HCT116 (cell line): ENCODE results near the gene LRRTM3. TPM values are rescaled to one million over a fixed set of nuclear protein-coding genes. Genes with fewer than 3 reads are reported as not detected.

Experiments used
- ATAC-seq: fragments of 200-7000 bp; cut with Tn5 transposase; 2 replicates; pipeline ENCODE4 v1.9.1; 2020; ENCODE audit warnings: mild to moderate bottlenecking, moderate library complexity
- BruUV-seq: library from RNA; stranded (reverse); fragments of 400-500 nt; replicated peaks from 2 replicates; lab custom pipeline; 2021; lab: Mats Ljungman, UMichigan
- CTCF ChIA-PET: fragments of 300-600 bp; sonication (Branson Sonifier 250); formaldehyde crosslinking; loops from one replicate; lab custom pipeline; 2021; ENCODE audit warnings: antibody characterized with exemption; lab: Charles Lee
- POLR2A ChIA-PET: fragments of 300-600, 350-600 bp; sonication (Branson Sonifier 250); formaldehyde crosslinking; loops from one replicate; lab custom pipeline; 2021; ENCODE audit warnings: antibody characterized with exemption; lab: Charles Lee
- RAD21 ChIA-PET, 2 experiments: fragments of 300-600 bp; sonication (Branson Sonifier 250); formaldehyde crosslinking; loops; one replicate each; lab custom pipeline; 2023; ENCODE audit warnings: low total read pairs in 2 of 2; ENCODE audit not compliant: uncharacterized antibody in 2 of 2, unreplicated experiment in 2 of 2, low non-redundant PET in 1 of 2; lab: Charles Lee
- DNase-seq: peaks from one replicate; pipeline ENCODE4 v3.0.0-alpha.2; 2010; ENCODE audit warnings: low read depth, low spot score
- H2AFZ ChIP-seq: fragments of 200-600 bp; shearing (Covaris generic), sonication (generic); 2 replicates; pipeline ENCODE4 v1.6.1; 2017; ENCODE audit warnings: low read depth, mixed run types, mixed read lengths, antibody characterized with exemption, low read length; ENCODE audit not compliant: poor library complexity, severe bottlenecking
- H3K27ac ChIP-seq: 2 replicates; pipeline ENCODE4 v1.5.1; 2012; ENCODE audit warnings: low read depth, low read length
- H3K27me3 ChIP-seq: fragments of 200-600 bp; sonication (generic); 2 replicates; pipeline ENCODE4 v1.6.1; 2016; ENCODE audit warnings: mixed run types, low read length, mixed read lengths; ENCODE audit not compliant: insufficient read depth
- H3K36me3 ChIP-seq, 2 experiments: fragments of 200-500 bp in 1 of 2; fragments of 200-600 bp in 1 of 2; sonication (Bioruptor generic) in 1 of 2; sonication (generic) in 1 of 2; 2 replicates each; pipeline versions ENCODE4 v1.5.1 to v1.6.1; 2014 to 2016; ENCODE audit warnings: low read length in 2 of 2, inconsistent platforms in 1 of 2, mixed read lengths in 1 of 2, mixed run types in 1 of 2; ENCODE audit not compliant: insufficient read depth in 2 of 2, control insufficient read depth in 1 of 2
- H3K4me1 ChIP-seq, 2 experiments: fragments of 200-600 bp in 1 of 2; sonication (generic) in 1 of 2; 2 replicates each; pipeline versions ENCODE4 v1.5.1 to v1.6.1; 2012 to 2017; ENCODE audit warnings: low read length in 2 of 2, inconsistent platforms in 1 of 2, mild to moderate bottlenecking in 1 of 2, mixed read lengths in 1 of 2, mixed run types in 1 of 2, moderate library complexity in 1 of 2; ENCODE audit not compliant: insufficient read depth in 2 of 2, control insufficient read depth in 1 of 2
- H3K4me2 ChIP-seq: fragments of 200-600 bp; sonication (generic); 2 replicates; pipeline ENCODE4 v1.6.1; 2017; ENCODE audit warnings: mixed run types, low read length, mixed read lengths
- H3K4me3 ChIP-seq, 2 experiments: fragments of 200-600 bp in 1 of 2; sonication (generic) in 1 of 2; replicated peaks in 1 of 2; 2 replicates each; pipeline ENCODE4 v1.5.1; 2011 to 2016; ENCODE audit warnings: low read length in 2 of 2, control low read depth in 1 of 2, low read depth in 1 of 2, mild to moderate bottlenecking in 1 of 2, mixed read lengths in 1 of 2, mixed run types in 1 of 2
- H3K79me2 ChIP-seq: fragments of 200-600 bp; sonication (generic); 2 replicates; pipeline ENCODE4 v1.6.1; 2017; ENCODE audit warnings: mild to moderate bottlenecking, mixed run types, low read length, moderate library complexity, mixed read lengths; ENCODE audit not compliant: insufficient read depth
- H3K9ac ChIP-seq: fragments of 200-600 bp; sonication (generic); 2 replicates; pipeline ENCODE4 v1.6.1; 2016; ENCODE audit warnings: low read length, mixed read lengths
- H3K9me2 ChIP-seq: fragments of 200-600 bp; sonication (generic), shearing (Covaris generic); 2 replicates; pipeline ENCODE4 v1.6.1; 2017; ENCODE audit warnings: mixed run types, mild to moderate bottlenecking, moderate library complexity; ENCODE audit not compliant: insufficient read depth
- H3K9me3 ChIP-seq, 2 experiments: fragments of 200-500 bp in 1 of 2; fragments of 200-600 bp in 1 of 2; sonication (Bioruptor generic) in 1 of 2; sonication (generic) in 1 of 2; 2 replicates each; pipeline ENCODE4 v1.6.1; 2014 to 2017; ENCODE audit warnings: low read length in 2 of 2, mixed read lengths in 2 of 2, inconsistent platforms in 1 of 2, low read depth in 1 of 2, mild to moderate bottlenecking in 1 of 2, mixed run types in 1 of 2, moderate library complexity in 1 of 2; ENCODE audit not compliant: control insufficient read depth in 1 of 2, insufficient read depth in 1 of 2
- H4K20me1 ChIP-seq: fragments of 200-600 bp; sonication (generic), shearing (Covaris generic); 2 replicates; pipeline ENCODE4 v1.6.1; 2017; ENCODE audit warnings: mixed run types, mild to moderate bottlenecking, moderate library complexity; ENCODE audit not compliant: insufficient read depth
- ATF3 ChIP-seq: IDR thresholded peaks from 2 replicates; pipeline ENCODE4 v1.6.1; 2012
- CBX3 ChIP-seq: IDR thresholded peaks from 2 replicates; pipeline ENCODE4 v1.6.1; 2012; ENCODE audit warnings: low read depth
- CTCF ChIP-seq, 3 experiments: fragments of 200-600 bp in 1 of 3; sonication (generic) in 1 of 3; IDR thresholded peaks in 2 of 3; conservative IDR thresholded peaks in 1 of 3; 2 replicates each; pipeline ENCODE4 v1.5.1; 2012 to 2017; ENCODE audit warnings: low read depth in 2 of 3, low read length in 2 of 3, antibody characterized with exemption in 1 of 3, borderline replicate concordance in 1 of 3, control low read depth in 1 of 3, mild to moderate bottlenecking in 1 of 3, mixed read lengths in 1 of 3, mixed run types in 1 of 3, moderate library complexity in 1 of 3; ENCODE audit not compliant: insufficient read depth in 1 of 3
- ELF1 ChIP-seq: IDR thresholded peaks from 2 replicates; pipeline ENCODE4 v1.6.1; 2012; ENCODE audit warnings: low read depth, borderline replicate concordance
- EZH2 ChIP-seq: fragments of 200-600 bp; sonication (generic); IDR thresholded peaks from 2 replicates; pipeline ENCODE4 v1.6.1; 2017; ENCODE audit warnings: antibody characterized with exemption, mixed run types
- POLR2A ChIP-seq: IDR thresholded peaks from 2 replicates; pipeline ENCODE4 v1.7.0; 2011; ENCODE audit warnings: borderline replicate concordance; ENCODE audit not compliant: insufficient read depth, insufficient read length; ENCODE audit errors: extremely low read depth
- POLR2AphosphoS5 ChIP-seq: IDR thresholded peaks from 2 replicates; pipeline ENCODE4 v1.6.1; 2011; ENCODE audit warnings: mild to moderate bottlenecking, low read depth, low read length, moderate library complexity
- REST ChIP-seq: IDR thresholded peaks from 2 replicates; pipeline ENCODE4 v1.6.1; 2012; ENCODE audit warnings: low read depth
- SRF ChIP-seq: IDR thresholded peaks from 2 replicates; pipeline ENCODE4 v1.6.1; 2012; ENCODE audit warnings: low read depth
- TCF7L2 ChIP-seq: IDR thresholded peaks from 2 replicates; pipeline ENCODE4 v1.7.0; 2011; ENCODE audit warnings: borderline replicate concordance, inconsistent platforms; ENCODE audit not compliant: insufficient read depth, insufficient read length; ENCODE audit errors: extremely low read depth
- ZBTB33 ChIP-seq: IDR thresholded peaks from 2 replicates; pipeline ENCODE4 v1.6.1; 2011; ENCODE audit warnings: mild to moderate bottlenecking, low read length, moderate library complexity; ENCODE audit not compliant: insufficient replicate concordance; ENCODE audit errors: extremely low read depth
- intact Hi-C: fragments of 100-400 bp; cut with micrococcal nuclease; formaldehyde crosslinking; loops from 2 replicates; pipeline ENCODE4 v1.10.0; 2022
- total RNA-seq: library from RNA; stranded (reverse); gene quantifications from one replicate; pipeline ENCODE4 v1.2.1, GENCODE V29; 2021; ENCODE audit not compliant: unreplicated experiment

Gene LRRTM3
- total RNA-seq, 1 experiment from 2014 or later: not detected

- CTCF ChIA-PET: interaction anchor here (1.0 kb wide), 1 partner anchor 45 kb away, joined by 3 read pairs; the partner anchor contains the start of gene LRRTM3
- no peaks in the 10 kb centered on the region for H3K27me3 ChIP-seq
- H3K9me2 ChIP-seq: 0 out of 2 replicates have a peak, but pooled peaks cover 1% of the 10 kb centered on the region
- DNase-seq: no peak
- no peaks in the 10 kb centered on the region for H3K9me3 ChIP-seq
- H3K4me3 ChIP-seq: no peak overlapping the region
- no peak overlapping the region for H3K27ac ChIP-seq
- no TSS peak for BruUV-seq
- TF ChIP-seq CTCF (IDR thresholded peaks at IDR 0.05 in 2 of 3, conservative IDR thresholded peaks at IDR 0.05 in 1 of 3; ENCODE audit: borderline replicate concordance in 1 of 3, insufficient read depth in 1 of 3, low read depth in 2 of 3, low read length in 2 of 3) (no peak), SRF (no peak), ATF3 (no peak), REST (no peak), POLR2AphosphoS5 (no peak), ELF1 (no peak), CBX3 (no peak), ZBTB33 (no peak), EZH2 (no peak), POLR2A (no peak), TCF7L2 (no peak)
- TF ChIP-seq, all 23 proteins: peak for 0
- Histone ChIP-seq H3K4me2 (no peak overlapping the region), H4K20me1 (no peaks in the 10 kb centered on the region), H3K79me2 (no peaks in the 10 kb centered on the region), H3K36me3 (no peaks in the 10 kb centered on the region), H3K4me1 (no peaks in the 10 kb centered on the region), H2AFZ (no peak overlapping the region), H3K9ac (no peak overlapping the region)
- no peak for ATAC-seq
- POLR2A ChIA-PET: no interaction called here
- RAD21 ChIA-PET: no interaction called here
- intact Hi-C loops: no loop called here
These were observed 45.0 kb upstream of the LRRTM3 start for GRCh38 chr10:66880826-66881225.
